SK-N-SH treated with all-trans-retinoic acid at 6 μM for 48 hours (cell line): ENCODE results near the gene NR2F2.

Source experiments
- ATAC-seq: fragments of 200-7000 bp; cut with Tn5 transposase; 3 replicates; pipeline ENCODE4 v1.9.1; 2020; ENCODE audit warnings: mild to moderate bottlenecking, moderate library complexity
- ARNTL ChIP-seq: fragments of 450-650 bp; formaldehyde crosslinking; IDR thresholded peaks from 2 replicates; pipeline ENCODE4 v1.5.0; 2020; ENCODE audit warnings: low read depth, mild to moderate bottlenecking, moderate library complexity, borderline replicate concordance
- BACH2 ChIP-seq: fragments of 250-450 bp; sonication (Bioruptor Pico); IDR thresholded peaks from 2 replicates; pipeline ENCODE4 v1.9.0; 2021; ENCODE audit warnings: mild to moderate bottlenecking, borderline replicate concordance
- CSDC2 ChIP-seq: fragments of 250-450 bp; sonication (Bioruptor Pico); IDR thresholded peaks from 2 replicates; pipeline ENCODE4 v1.5.0; 2020; ENCODE audit warnings: mild to moderate bottlenecking, moderate library complexity
- ESRRG ChIP-seq: fragments of 250-450 bp; sonication (Bioruptor Pico); IDR thresholded peaks from 2 replicates; pipeline ENCODE4 v1.6.1; 2021; ENCODE audit warnings: mild to moderate bottlenecking
- ISL1 ChIP-seq: fragments of 250-450 bp; sonication (Bioruptor Pico); IDR thresholded peaks from 2 replicates; pipeline ENCODE4 v2.1.2; 2022; ENCODE audit warnings: mild to moderate bottlenecking, moderate library complexity
- OSR1 ChIP-seq: fragments of 250-450 bp; sonication (Bioruptor Pico); IDR thresholded peaks from 2 replicates; pipeline ENCODE4 v1.8.0; 2022; ENCODE audit warnings: moderate library complexity, mild to moderate bottlenecking, inconsistent platforms
- PATZ1 ChIP-seq: fragments of 250-450 bp; sonication (Bioruptor Pico); IDR thresholded peaks from 2 replicates; pipeline ENCODE4 v1.8.0; 2020; ENCODE audit warnings: mild to moderate bottlenecking, moderate library complexity, borderline replicate concordance
- PPARA ChIP-seq: fragments of 250-450 bp; sonication (Bioruptor Pico); IDR thresholded peaks from 2 replicates; pipeline ENCODE4 v1.5.0; 2020; ENCODE audit warnings: mild to moderate bottlenecking, borderline replicate concordance
- RARB ChIP-seq: fragments of 250-450 bp; sonication (Bioruptor Pico); IDR thresholded peaks from 2 replicates; pipeline ENCODE4 v1.8.0; 2021; ENCODE audit warnings: mild to moderate bottlenecking, moderate library complexity
- SNAI2 ChIP-seq: fragments of 250-450 bp; sonication (Bioruptor Pico); IDR thresholded peaks from 2 replicates; pipeline ENCODE4 v1.5.0; 2020; ENCODE audit warnings: mild to moderate bottlenecking, moderate library complexity
- ZC3H10 ChIP-seq: fragments of 250-450 bp; sonication (Bioruptor Pico); IDR thresholded peaks from 2 replicates; pipeline ENCODE4 v1.5.1; 2021; ENCODE audit warnings: mild to moderate bottlenecking, moderate library complexity
- ZFP3 ChIP-seq: fragments of 250-450 bp; sonication (Bioruptor Pico); IDR thresholded peaks from 2 replicates; pipeline ENCODE4 v1.5.0; 2020; ENCODE audit warnings: mild to moderate bottlenecking, moderate library complexity
- ZFP30 ChIP-seq: fragments of 450-650 bp; formaldehyde crosslinking; IDR thresholded peaks from 2 replicates; pipeline ENCODE4 v1.5.0; 2022; ENCODE audit warnings: mild to moderate bottlenecking, moderate library complexity
- ZNF565 ChIP-seq: fragments of 450-650 bp; formaldehyde crosslinking; conservative IDR thresholded peaks from 2 replicates; pipeline ENCODE4 v1.5.0; 2020; ENCODE audit warnings: low read depth, mild to moderate bottlenecking, moderate library complexity
- ZNF70 ChIP-seq: fragments of 450-650 bp; formaldehyde crosslinking; IDR thresholded peaks from 2 replicates; pipeline ENCODE4 v1.5.0; 2020; ENCODE audit warnings: mild to moderate bottlenecking, moderate library complexity
- ZNF8 ChIP-seq: fragments of 450-650 bp; formaldehyde crosslinking; IDR thresholded peaks from 2 replicates; pipeline ENCODE4 v1.5.0; 2020; ENCODE audit warnings: mild to moderate bottlenecking, moderate library complexity
- TF ChIP-seq, protein P1 (sequence below): fragments of 250-450 bp; sonication (Bioruptor Pico); IDR thresholded peaks from 2 replicates; pipeline ENCODE4 v1.5.0; 2020; ENCODE audit warnings: mild to moderate bottlenecking, moderate library complexity
- TF ChIP-seq, protein P2 (sequence below): fragments of 250-450 bp; sonication (Bioruptor Pico); IDR thresholded peaks from 2 replicates; pipeline ENCODE4 v1.8.0; 2021; ENCODE audit warnings: low read depth, mild to moderate bottlenecking, moderate library complexity, borderline replicate concordance
- TF ChIP-seq, protein P3 (sequence below): fragments of 250-450 bp; sonication (Bioruptor Pico); IDR thresholded peaks from 2 replicates; pipeline ENCODE4 v1.5.1; 2020; ENCODE audit warnings: low read depth, mild to moderate bottlenecking, moderate library complexity
- TF ChIP-seq, protein P4 (sequence below): fragments of 250-450 bp; sonication (Bioruptor Pico); IDR thresholded peaks from 2 replicates; pipeline ENCODE4 v1.5.1; 2021; ENCODE audit warnings: mild to moderate bottlenecking, moderate library complexity

NR2F2 gene

DNA sequence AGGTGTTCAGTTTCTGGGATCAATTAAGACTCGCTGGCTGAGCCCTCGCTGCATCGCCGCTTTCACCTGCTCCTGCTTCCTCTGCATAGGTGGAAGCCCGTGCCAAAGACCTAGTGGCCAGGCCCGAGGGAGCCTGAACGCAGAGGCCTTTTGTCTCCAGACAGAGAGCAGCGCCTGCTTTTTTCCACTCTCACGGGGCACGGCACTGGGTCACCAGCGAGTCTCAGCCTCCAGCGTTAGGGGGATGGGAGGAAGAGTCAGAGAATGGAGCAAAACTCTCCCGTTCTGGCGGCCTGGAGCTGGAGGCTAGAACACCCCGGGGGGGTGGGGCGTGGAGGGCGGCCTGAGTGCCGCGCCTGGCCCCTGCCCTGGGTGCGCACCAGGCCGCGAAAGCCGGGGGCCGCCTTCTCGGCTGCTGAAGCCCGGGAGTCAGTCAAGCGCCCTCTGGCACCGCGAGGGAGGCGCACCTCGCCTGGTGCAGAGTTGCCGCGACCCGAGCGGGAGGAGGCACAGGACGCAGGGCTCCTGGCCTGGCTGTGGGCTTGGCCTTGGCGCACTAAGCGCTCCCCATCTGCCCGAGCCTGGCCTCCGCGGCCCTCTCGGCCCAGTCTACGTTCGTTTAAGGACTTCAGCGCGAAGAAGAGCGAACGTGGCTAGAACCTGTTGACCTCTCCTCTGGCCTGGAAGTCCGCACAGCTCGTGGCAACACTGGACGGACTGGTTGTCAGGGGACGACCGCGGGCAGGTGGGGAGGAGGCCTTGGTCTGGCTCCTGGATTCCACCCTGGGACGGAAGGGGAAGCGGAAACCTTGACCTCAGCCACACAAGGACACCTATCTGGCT is 21.5 kb downstream of the NR2F2 start:
- TF ChIP-seq ESRRG (CRISPR knock-in tag): no peak
- TF ChIP-seq ISL1: no peak
- TF ChIP-seq, protein P1, sequence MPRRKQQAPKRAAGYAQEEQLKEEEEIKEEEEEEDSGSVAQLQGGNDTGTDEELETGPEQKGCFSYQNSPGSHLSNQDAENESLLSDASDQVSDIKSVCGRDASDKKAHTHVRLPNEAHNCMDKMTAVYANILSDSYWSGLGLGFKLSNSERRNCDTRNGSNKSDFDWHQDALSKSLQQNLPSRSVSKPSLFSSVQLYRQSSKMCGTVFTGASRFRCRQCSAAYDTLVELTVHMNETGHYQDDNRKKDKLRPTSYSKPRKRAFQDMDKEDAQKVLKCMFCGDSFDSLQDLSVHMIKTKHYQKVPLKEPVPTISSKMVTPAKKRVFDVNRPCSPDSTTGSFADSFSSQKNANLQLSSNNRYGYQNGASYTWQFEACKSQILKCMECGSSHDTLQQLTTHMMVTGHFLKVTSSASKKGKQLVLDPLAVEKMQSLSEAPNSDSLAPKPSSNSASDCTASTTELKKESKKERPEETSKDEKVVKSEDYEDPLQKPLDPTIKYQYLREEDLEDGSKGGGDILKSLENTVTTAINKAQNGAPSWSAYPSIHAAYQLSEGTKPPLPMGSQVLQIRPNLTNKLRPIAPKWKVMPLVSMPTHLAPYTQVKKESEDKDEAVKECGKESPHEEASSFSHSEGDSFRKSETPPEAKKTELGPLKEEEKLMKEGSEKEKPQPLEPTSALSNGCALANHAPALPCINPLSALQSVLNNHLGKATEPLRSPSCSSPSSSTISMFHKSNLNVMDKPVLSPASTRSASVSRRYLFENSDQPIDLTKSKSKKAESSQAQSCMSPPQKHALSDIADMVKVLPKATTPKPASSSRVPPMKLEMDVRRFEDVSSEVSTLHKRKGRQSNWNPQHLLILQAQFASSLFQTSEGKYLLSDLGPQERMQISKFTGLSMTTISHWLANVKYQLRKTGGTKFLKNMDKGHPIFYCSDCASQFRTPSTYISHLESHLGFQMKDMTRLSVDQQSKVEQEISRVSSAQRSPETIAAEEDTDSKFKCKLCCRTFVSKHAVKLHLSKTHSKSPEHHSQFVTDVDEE (CRISPR knock-in tag): no peak
- TF ChIP-seq, protein P2, sequence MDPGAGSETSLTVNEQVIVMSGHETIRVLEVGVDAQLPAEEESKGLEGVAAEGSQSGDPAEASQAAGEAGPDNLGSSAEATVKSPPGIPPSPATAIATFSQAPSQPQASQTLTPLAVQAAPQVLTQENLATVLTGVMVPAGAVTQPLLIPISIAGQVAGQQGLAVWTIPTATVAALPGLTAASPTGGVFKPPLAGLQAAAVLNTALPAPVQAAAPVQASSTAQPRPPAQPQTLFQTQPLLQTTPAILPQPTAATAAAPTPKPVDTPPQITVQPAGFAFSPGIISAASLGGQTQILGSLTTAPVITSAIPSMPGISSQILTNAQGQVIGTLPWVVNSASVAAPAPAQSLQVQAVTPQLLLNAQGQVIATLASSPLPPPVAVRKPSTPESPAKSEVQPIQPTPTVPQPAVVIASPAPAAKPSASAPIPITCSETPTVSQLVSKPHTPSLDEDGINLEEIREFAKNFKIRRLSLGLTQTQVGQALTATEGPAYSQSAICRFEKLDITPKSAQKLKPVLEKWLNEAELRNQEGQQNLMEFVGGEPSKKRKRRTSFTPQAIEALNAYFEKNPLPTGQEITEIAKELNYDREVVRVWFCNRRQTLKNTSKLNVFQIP (CRISPR knock-in tag): no peak
- no peak for TF ChIP-seq BACH2 (CRISPR knock-in tag)
- no peak for TF ChIP-seq ZC3H10 (CRISPR knock-in tag)
- TF ChIP-seq CSDC2 (CRISPR knock-in tag): no peak
- TF ChIP-seq OSR1 (CRISPR knock-in tag): no peak
- no peak for TF ChIP-seq SNAI2 (CRISPR knock-in tag)
- TF ChIP-seq ZNF565 (CRISPR knock-in tag): no peak
- no peak for TF ChIP-seq PATZ1 (CRISPR knock-in tag)
- TF ChIP-seq ARNTL (CRISPR knock-in tag): no peak
- TF ChIP-seq, protein P3, sequence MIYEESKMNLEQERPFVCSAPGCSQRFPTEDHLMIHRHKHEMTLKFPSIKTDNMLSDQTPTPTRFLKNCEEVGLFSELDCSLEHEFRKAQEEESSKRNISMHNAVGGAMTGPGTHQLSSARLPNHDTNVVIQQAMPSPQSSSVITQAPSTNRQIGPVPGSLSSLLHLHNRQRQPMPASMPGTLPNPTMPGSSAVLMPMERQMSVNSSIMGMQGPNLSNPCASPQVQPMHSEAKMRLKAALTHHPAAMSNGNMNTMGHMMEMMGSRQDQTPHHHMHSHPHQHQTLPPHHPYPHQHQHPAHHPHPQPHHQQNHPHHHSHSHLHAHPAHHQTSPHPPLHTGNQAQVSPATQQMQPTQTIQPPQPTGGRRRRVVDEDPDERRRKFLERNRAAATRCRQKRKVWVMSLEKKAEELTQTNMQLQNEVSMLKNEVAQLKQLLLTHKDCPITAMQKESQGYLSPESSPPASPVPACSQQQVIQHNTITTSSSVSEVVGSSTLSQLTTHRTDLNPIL (CRISPR knock-in tag): no peak
- TF ChIP-seq PPARA (CRISPR knock-in tag): no peak
- no peak for TF ChIP-seq ZNF8 (CRISPR knock-in tag)
- TF ChIP-seq ZFP30 (CRISPR knock-in tag): no peak
- no peak for TF ChIP-seq ZNF70 (CRISPR knock-in tag)
- peak; percentile 30 for ATAC-seq

GRCh38 chr15:96352604-96353405 is 22.3 kb downstream of the NR2F2 start:
- ATAC-seq: no peak
- TF ChIP-seq SNAI2 (CRISPR knock-in tag): no peak
- no peak for TF ChIP-seq PPARA (CRISPR knock-in tag)

DNA sequence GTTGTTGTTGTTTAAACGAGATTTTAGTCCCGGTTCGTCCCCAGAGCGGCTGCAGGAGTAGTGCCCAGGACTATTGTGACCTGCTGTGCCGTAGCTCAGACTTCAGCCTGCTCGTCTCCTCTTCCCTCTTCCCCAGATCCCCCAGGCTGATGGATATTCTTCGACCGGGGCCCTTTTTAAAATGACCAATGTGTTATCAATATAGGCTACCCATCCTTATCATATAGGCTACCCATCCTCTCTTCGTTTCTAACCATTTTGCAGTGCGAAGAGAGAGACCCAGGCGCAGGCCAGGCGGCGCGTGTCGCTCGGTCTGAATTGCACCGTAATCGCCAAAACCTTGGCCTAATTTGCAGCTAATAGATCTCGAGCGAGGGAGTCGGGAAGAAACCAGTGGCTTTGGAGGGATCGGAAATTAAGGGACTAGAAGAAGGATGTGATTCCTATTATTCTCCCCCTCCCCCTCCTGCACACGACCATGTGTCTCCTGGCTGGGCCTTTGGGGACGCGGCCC is 23.0 kb downstream of the NR2F2 start:
- no peak for ATAC-seq
- TF ChIP-seq, protein P3 (CRISPR knock-in tag): no peak
- TF ChIP-seq ZNF565 (CRISPR knock-in tag) (no peak), SNAI2 (CRISPR knock-in tag) (no peak), RARB (CRISPR knock-in tag) (no peak), PATZ1 (CRISPR knock-in tag) (no peak), ARNTL (CRISPR knock-in tag) (no peak), ZFP3 (CRISPR knock-in tag) (no peak)
- TF ChIP-seq, protein P4, sequence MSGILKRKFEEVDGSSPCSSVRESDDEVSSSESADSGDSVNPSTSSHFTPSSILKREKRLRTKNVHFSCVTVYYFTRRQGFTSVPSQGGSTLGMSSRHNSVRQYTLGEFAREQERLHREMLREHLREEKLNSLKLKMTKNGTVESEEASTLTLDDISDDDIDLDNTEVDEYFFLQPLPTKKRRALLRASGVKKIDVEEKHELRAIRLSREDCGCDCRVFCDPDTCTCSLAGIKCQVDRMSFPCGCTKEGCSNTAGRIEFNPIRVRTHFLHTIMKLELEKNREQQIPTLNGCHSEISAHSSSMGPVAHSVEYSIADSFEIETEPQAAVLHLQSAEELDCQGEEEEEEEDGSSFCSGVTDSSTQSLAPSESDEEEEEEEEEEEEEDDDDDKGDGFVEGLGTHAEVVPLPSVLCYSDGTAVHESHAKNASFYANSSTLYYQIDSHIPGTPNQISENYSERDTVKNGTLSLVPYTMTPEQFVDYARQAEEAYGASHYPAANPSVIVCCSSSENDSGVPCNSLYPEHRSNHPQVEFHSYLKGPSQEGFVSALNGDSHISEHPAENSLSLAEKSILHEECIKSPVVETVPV (CRISPR knock-in tag): no peak
- TF ChIP-seq, protein P2 (CRISPR knock-in tag): no peak
